GM10266 (cell line): ENCODE measurements around the gene PRDM1.

Experiments used
- DNase-seq: peaks from one replicate; pipeline ENCODE4 v3.0.0; 2012; ENCODE audit errors: extremely low spot score
- TF ChIP-seq, protein P1 (sequence below): IDR thresholded peaks from 2 replicates; pipeline ENCODE4 v1.5.1; 2012; ENCODE audit warnings: mild to moderate bottlenecking, low read depth; ENCODE audit not compliant: control insufficient read depth, insufficient read depth; ENCODE audit errors: missing control alignments

The PRDM1 gene

DNA sequence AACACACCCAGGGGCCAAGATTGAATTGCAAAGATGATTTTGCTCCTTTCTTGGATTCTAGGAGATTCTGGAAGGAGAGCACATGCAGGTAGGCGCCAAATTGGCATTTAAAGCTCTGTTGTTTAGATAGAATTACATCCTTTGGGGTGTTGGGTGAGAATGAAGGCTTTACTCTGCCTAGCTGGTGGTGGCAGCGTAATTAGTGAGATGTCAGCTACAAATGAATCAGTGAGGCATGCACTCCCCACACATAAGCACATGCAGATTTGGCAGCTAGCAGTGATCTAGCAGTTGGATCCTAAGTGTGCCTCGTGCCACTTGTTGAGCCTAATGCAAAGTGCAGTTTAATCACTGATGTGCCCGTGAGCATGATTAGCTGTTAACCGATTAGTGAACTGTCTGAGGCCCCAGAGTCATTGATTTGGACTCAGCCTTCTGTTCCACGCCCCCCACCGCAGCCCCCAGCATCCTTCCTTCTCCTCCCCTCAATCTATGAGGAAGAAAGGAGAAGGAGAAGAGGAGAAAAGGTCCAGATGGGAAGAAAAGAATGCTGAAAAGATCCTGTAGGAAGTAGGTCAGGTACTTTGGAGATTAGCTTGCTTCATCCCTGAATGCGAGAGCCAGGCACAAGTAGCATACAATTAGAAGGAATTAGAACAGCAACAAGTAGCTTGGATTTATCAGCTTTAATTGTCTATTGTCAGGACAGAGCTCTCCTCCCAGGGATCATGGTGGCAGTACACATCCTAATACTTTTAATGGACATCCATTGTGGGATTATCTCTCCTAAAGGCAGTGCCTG, 6.0 kb upstream of the PRDM1 start:
- no peak for DNase-seq
- TF ChIP-seq, protein P1, sequence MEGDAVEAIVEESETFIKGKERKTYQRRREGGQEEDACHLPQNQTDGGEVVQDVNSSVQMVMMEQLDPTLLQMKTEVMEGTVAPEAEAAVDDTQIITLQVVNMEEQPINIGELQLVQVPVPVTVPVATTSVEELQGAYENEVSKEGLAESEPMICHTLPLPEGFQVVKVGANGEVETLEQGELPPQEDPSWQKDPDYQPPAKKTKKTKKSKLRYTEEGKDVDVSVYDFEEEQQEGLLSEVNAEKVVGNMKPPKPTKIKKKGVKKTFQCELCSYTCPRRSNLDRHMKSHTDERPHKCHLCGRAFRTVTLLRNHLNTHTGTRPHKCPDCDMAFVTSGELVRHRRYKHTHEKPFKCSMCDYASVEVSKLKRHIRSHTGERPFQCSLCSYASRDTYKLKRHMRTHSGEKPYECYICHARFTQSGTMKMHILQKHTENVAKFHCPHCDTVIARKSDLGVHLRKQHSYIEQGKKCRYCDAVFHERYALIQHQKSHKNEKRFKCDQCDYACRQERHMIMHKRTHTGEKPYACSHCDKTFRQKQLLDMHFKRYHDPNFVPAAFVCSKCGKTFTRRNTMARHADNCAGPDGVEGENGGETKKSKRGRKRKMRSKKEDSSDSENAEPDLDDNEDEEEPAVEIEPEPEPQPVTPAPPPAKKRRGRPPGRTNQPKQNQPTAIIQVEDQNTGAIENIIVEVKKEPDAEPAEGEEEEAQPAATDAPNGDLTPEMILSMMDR = no peak

DNA sequence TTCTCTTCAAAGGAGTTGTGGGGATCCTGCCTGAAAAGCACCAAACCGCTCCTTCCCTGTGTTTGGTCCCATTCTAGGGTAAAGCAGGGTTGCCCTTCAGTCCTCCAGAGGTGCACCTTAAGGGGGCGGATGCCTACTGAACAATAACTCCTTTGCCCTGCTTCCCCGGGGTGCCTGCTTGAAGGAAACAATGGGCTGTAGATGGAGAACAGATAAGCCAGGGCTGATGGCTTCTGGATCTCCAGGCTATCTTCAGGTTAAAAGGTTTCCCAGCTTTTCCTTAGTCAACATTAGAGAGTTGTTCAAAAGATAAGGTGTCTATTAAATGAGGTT, 5.4 kb upstream of the PRDM1 start:
- TF ChIP-seq, protein P1 = no peak
- no peak for DNase-seq

DNA sequence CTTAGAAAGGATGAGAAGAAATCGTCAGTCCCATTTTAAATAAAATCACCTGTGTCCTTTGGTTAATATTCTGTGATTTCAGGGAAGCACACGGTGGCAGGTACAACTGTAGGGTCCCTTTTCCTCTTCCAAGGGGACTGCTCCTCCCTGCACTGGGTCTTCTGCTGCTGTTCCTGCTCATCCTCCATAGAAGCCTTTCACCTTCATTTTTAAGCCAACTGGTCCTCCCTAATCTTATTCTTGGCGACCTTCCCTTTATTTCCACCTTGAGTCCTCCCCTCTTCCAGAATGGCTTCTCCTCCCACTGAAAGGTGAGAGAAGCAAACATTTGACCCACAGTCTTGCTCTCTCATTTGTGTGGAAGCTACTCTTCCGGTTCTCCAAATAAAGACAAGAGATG, 4.4 kb upstream of the PRDM1 start:
- TF ChIP-seq, protein P1 = no peak
- DNase-seq = no peak

DNA sequence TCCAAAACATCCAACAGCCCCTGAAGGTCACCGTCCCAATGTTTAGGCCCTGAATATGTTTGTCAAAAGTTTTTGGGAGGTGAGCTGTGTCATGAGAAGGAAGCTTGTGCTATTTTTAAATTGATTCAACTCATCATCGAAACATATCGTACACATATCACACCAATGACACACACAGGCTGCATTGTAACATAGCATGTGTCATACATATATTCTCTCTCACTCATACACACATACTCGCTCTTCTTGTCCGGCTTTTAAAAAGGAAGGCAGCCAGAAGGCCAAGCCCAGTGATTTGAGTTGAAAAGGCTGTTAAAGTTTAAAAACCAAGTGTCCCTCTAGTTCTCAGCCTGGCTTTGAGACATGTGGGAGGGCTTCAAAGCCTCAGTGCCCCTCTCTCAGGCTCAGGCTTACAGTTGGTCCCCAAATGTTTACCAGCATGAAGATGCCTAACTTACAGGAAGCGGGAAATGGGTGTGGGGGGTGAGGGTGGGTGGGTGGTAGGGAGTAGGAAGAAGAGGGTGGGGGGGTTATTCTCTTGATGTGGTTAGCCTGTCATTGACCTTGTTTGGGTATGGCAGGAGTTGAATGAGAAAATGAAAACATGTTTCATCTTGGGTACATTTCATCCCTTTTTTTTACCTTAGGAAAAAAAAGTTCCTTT, 3.3 kb upstream of the PRDM1 start:
- DNase-seq = no peak

DNA sequence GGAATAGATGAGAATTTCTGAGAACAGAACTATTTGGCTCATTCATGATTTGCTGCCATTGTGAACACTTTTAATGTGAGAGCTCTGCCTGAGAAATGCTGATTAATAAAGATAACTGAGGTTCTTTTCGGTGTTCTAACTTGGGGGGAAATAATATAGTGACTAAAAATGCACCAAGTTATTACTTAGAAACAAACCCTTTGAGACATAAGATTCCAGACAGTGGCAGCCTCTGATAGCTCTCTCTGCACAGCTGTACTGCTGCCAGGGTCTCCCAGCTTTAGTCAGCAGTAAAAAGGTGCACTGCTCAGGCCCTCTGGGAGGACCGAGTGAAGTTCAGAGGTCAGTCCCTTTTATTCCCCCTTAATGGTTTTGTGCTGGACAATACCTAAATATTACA, 2.5 kb upstream of the PRDM1 start:
- TF ChIP-seq, protein P1 = no peak
- DNase-seq = no peak

More for the DNA sequence above, 3.3 kb upstream of the PRDM1 start:
- TF ChIP-seq, protein P1 = no peak

DNA sequence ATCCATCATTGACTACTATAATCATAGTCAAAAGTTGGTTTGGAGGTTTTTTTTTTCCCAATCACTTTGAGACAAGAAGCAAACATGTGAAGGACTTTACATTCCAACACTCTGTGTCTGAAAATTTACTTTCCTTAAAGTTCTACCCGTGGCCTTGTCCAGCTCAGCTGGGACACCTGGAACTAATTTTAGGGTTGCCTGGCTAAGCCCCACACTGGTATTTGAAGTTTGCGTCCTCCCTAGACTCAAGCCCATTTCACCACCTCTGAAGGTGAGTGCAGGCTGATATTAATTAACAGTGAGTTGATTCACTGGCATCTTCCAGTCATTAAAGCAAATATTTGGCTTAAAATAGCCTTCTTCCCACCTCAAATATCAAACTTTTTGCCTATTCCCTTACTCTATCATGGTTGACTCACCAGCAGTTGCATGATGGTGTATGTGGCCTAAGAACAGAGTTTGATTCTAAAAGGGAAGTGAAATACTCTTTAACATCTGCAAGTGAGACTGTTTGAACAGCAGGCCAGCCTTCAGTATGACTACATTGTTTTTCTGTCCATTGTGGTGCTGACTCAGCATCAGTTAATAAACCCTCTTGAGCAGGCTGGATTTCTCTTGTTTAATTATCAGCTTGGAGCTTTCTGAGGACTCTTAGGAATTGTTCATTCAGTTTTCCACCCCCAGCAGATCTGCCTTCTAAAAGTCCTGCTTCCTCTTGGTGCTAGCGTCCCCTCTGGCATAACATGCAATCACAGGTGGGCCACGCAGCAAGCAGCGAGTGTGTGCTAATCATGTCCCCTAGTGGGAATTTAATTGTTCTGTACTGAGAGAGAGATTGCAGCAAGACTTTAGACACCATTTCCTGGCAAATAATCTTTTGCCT, 1.8 kb upstream of the PRDM1 start:
- TF ChIP-seq, protein P1 = peak; percentile 68
- peak; percentile 80 for DNase-seq
